Karpas-422 (cell line): Measurements from ENCODE around the gene RNF150. TPM values are rescaled to one million over a fixed set of nuclear protein-coding genes. Genes with fewer than 3 reads are reported as not detected.

Experiments
- DNase-seq: peaks from one replicate; pipeline ENCODE4 v3.0.0-alpha.2; 2015
- H2AFZ ChIP-seq: fragments of 200-600 bp; sonication (generic); 2 replicates; pipeline ENCODE4 v1.6.1; 2014; ENCODE audit warnings: antibody characterized with exemption, low read length, mixed read lengths
- H3K27ac ChIP-seq: fragments of 200-600 bp; sonication (generic); 2 replicates; pipeline ENCODE4 v1.5.1; 2014; ENCODE audit warnings: mild to moderate bottlenecking, low read length, moderate library complexity
- H3K27me3 ChIP-seq: fragments of 200-600 bp; sonication (generic); 2 replicates; pipeline ENCODE4 v1.6.1; 2014; ENCODE audit warnings: low read length, mixed read lengths
- H3K36me3 ChIP-seq: fragments of 200-600 bp; sonication (generic); 2 replicates; pipeline ENCODE4 v1.6.1; 2014; ENCODE audit warnings: low read length, mixed read lengths; ENCODE audit not compliant: insufficient read depth
- H3K4me1 ChIP-seq: fragments of 200-600 bp; sonication (generic); 2 replicates; pipeline ENCODE4 v1.6.1; 2014; ENCODE audit warnings: mild to moderate bottlenecking, low read length, mixed read lengths
- H3K4me2 ChIP-seq: fragments of 200-600 bp; sonication (generic); 2 replicates; pipeline ENCODE4 v1.6.1; 2014; ENCODE audit warnings: low read length, low read depth, mild to moderate bottlenecking; ENCODE audit not compliant: poor library complexity, severe bottlenecking
- H3K4me3 ChIP-seq: fragments of 200-600 bp; sonication (generic); 2 replicates; pipeline ENCODE4 v1.5.1; 2014; ENCODE audit warnings: mild to moderate bottlenecking, antibody characterized with exemption, low read length, mixed read lengths
- H3K79me2 ChIP-seq: fragments of 200-600 bp; sonication (generic); 2 replicates; pipeline ENCODE4 v1.6.1; 2014; ENCODE audit warnings: mild to moderate bottlenecking, low read length, mixed read lengths
- H3K9ac ChIP-seq: fragments of 200-600 bp; sonication (generic); 2 replicates; pipeline ENCODE4 v1.6.0; 2014; ENCODE audit warnings: low read length
- H3K9me2 ChIP-seq: fragments of 200-600 bp; sonication (generic), shearing (Covaris generic); replicated peaks from 2 replicates; pipeline ENCODE4 v1.6.0; 2014; ENCODE audit warnings: mild to moderate bottlenecking, low read length, moderate library complexity; ENCODE audit not compliant: insufficient read depth
- H3K9me3 ChIP-seq: fragments of 300-700, 200-600 bp; sonication (generic); 2 replicates; pipeline ENCODE4 v1.6.1; 2014; ENCODE audit warnings: low read length, mixed read lengths
- H4K20me1 ChIP-seq: fragments of 200-600 bp; sonication (generic); 2 replicates; pipeline ENCODE4 v1.6.1; 2014; ENCODE audit warnings: mild to moderate bottlenecking, antibody characterized with exemption, low read length, low read depth; ENCODE audit not compliant: insufficient read depth
- total RNA-seq: library from RNA; depleted of rRNA; stranded (reverse); fragments of >200 nt; shearing (Covaris generic); gene quantifications from 2 replicates; pipeline ENCODE4 v1.2.3, GENCODE V29; 2014; ENCODE audit warnings: low replicate concordance

RNF150 gene
- total RNA-seq, 1 experiment from 2014 or later: not detected

DNA sequence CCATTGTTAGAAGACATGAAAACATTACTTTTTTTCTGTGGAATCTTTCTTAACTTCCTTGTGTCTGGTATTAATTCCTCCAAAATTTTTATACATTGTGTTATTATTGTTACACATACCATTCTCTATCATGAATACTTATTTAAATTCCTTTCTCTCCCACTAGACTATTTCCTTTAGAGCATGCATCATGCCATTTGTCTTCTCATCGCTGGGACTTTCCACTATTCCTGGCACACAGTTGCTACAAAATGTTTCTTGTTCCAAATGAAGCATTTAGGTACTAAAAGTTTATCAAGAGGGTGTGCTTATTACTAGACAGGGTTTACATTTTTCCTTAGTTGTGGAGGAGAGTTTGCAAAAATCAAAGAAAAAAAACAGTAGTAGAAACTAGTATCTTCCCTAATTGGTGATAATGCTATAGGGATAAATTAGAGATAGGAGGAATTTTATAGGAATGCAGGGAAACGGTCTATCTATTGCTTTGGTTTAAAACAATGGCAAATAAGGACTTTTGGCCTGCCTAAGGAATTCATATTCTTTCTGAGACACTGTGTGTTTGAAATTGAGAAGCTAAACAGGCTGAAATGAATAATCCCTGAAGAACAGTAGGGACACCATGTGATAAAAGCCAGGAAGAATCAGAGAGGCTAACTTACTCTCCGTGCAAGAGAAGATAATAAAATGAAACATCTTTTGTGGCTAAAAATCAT, 189.6 kb downstream of the RNF150 start:
- H3K9me3 ChIP-seq: no peaks in the 10 kb centered on the region
- no peak overlapping the region for H3K4me2 ChIP-seq
- H3K27me3 ChIP-seq: no peaks in the 10 kb centered on the region; the same call in 1 of the 2 replicates
- no peaks in the 10 kb centered on the region for H3K79me2 ChIP-seq
- no peak for DNase-seq
- no peak overlapping the region for H3K9ac ChIP-seq
- no peak overlapping the region for H3K27ac ChIP-seq
- no peaks in the 10 kb centered on the region for H3K9me2 ChIP-seq
- H3K4me3 ChIP-seq: no peak overlapping the region
- no peaks in the 10 kb centered on the region for H3K4me1 ChIP-seq
- no peak overlapping the region for H2AFZ ChIP-seq
- H3K36me3 ChIP-seq: no peaks in the 10 kb centered on the region
- H4K20me1 ChIP-seq: no peaks in the 10 kb centered on the region

- no peak overlapping the region for H3K4me2 ChIP-seq
- H3K79me2 ChIP-seq: no peaks in the 10 kb centered on the region
- no peaks in the 10 kb centered on the region for H3K9me3 ChIP-seq
- H3K4me3 ChIP-seq: no peak overlapping the region
- H3K9ac ChIP-seq: no peak overlapping the region
- H3K27me3 ChIP-seq: no peaks in the 10 kb centered on the region; the same call in 1 of the 2 replicates
- H2AFZ ChIP-seq: no peak overlapping the region
- no peak for DNase-seq
- H3K36me3 ChIP-seq: no peaks in the 10 kb centered on the region
- no peaks in the 10 kb centered on the region for H4K20me1 ChIP-seq
- H3K9me2 ChIP-seq: no peaks in the 10 kb centered on the region
- no peaks in the 10 kb centered on the region for H3K4me1 ChIP-seq
- no peak overlapping the region for H3K27ac ChIP-seq
These were observed 192.7 kb downstream of the RNF150 start for GRCh38 chr4:140940589-140940988.

- Histone ChIP-seq H4K20me1 (no peaks in the 10 kb centered on the region), H3K9ac (no peak overlapping the region), H2AFZ (no peak overlapping the region), H3K9me2 (no peaks in the 10 kb centered on the region), H3K36me3 (no peaks in the 10 kb centered on the region), H3K4me3 (no peak overlapping the region), H3K4me2 (no peak overlapping the region), H3K4me1 (no peaks in the 10 kb centered on the region), H3K79me2 (no peaks in the 10 kb centered on the region), H3K27ac (no peak overlapping the region), H3K27me3 (no peaks in the 10 kb centered on the region; the same call in 1 of the 2 replicates), H3K9me3 (no peaks in the 10 kb centered on the region)
- DNase-seq: no peak
These were observed 195.4 kb downstream of the RNF150 start for GRCh38 chr4:140937866-140938265.

DNA sequence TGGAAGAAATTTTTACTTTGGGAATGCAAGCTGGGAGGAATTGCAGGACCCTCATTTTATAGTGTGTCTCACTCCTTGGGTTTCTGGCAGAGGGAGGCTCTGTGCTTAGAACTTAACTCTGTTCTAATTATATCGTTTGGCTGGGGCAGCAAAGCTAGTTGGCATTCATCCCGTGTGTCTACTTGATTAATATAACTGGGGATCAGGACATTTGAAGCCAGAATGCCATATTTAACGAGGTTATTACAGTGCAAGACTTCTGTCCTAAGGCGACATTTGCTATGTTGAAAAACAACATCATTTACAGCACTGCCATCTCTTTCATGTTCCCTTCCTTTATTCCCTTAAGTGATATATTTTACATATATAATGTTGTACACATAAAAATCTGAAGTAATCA, 198.0 kb downstream of the RNF150 start:
- Histone ChIP-seq H3K27ac (no peak overlapping the region), H3K9ac (no peak overlapping the region), H3K9me2 (no peaks in the 10 kb centered on the region), H4K20me1 (no peaks in the 10 kb centered on the region), H3K27me3 (no peaks in the 10 kb centered on the region; the same call in 1 of the 2 replicates), H3K79me2 (no peaks in the 10 kb centered on the region), H3K4me1 (no peaks in the 10 kb centered on the region), H3K4me2 (no peak overlapping the region), H3K36me3 (no peaks in the 10 kb centered on the region), H2AFZ (no peak overlapping the region), H3K4me3 (no peak overlapping the region), H3K9me3 (no peaks in the 10 kb centered on the region)
- no peak for DNase-seq

DNA sequence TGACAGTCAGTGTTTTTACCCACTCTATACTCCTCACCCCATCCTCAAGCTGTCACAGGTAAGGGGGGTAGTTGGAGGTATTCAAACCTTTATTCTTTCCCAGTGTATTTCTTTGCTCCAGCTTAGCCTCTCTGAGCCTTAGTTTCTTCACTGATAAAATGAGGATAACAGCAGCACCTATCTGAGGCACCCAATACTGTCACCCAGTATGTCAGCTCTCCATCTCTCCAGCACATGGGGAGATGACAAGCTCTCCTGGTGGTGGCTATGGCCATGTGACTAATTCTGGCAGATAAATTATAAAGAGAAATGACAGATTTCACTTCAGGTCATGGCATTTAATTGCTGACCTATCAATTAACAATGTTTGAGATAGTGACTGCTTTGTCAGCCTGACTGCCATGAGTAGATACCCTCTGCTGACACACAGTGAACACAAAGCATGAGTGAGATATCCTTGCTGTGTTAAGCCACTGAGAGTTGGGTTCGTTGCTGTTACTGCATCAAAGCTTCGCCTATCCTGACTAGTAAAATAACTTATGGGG, 200.7 kb downstream of the RNF150 start:
- Histone ChIP-seq H3K9me2 (no peaks in the 10 kb centered on the region), H3K9ac (no peak overlapping the region), H4K20me1 (no peaks in the 10 kb centered on the region), H3K4me3 (no peak overlapping the region), H3K27ac (no peak overlapping the region), H3K4me1 (no peaks in the 10 kb centered on the region), H3K4me2 (no peak overlapping the region), H2AFZ (no peak overlapping the region), H3K9me3 (no peaks in the 10 kb centered on the region), H3K27me3 (no peaks in the 10 kb centered on the region), H3K36me3 (no peaks in the 10 kb centered on the region), H3K79me2 (no peaks in the 10 kb centered on the region)
- no peak for DNase-seq

DNA sequence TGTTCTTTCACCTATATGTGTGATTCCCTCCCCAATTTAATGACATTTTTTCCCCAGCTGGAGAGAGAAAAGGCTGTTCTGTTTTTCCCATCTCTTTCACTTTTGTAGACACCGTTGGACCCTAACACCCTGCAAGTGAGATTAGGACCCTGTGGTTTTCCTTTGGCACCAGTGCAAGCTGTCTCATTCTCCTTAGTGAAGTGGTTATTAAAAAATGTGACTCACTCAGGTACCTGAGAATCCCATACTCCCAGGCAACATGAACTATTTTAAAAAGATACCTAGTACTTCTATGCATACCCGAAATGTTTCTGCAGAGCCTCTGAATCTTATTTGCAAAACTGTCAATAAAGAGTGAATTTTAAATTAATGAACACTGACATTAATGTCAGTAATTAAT, 201.4 kb downstream of the RNF150 start:
- Histone ChIP-seq H3K4me2 (no peak overlapping the region), H4K20me1 (no peaks in the 10 kb centered on the region), H3K4me1 (no peaks in the 10 kb centered on the region), H3K36me3 (no peaks in the 10 kb centered on the region), H3K79me2 (no peaks in the 10 kb centered on the region), H3K27me3 (no peaks in the 10 kb centered on the region), H3K9ac (no peak overlapping the region), H3K4me3 (no peak overlapping the region), H2AFZ (no peak overlapping the region), H3K9me2 (no peaks in the 10 kb centered on the region), H3K27ac (no peak overlapping the region), H3K9me3 (no peaks in the 10 kb centered on the region)
- DNase-seq: no peak

DNA sequence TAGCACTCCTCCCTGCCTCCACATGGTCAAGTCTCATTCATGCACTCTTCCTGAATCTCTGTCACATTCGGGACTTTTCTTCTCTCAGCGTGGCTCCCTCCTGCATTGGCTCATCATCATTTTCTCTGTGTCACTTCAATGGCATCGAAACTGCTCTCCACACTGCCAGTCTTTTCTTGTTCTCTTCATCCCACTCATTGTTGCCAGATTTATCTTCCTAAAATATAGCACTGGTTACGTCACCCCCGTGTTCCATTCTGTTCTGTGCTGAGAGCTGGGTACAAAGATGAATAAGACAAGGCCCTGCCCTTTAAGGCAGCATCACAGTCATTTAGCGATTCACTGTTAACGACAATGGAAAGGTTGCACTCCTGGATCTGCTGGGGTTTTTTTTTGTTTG, 202.7 kb downstream of the RNF150 start:
- Histone ChIP-seq H3K9ac (no peak overlapping the region), H3K9me3 (no peaks in the 10 kb centered on the region), H3K9me2 (no peaks in the 10 kb centered on the region), H3K36me3 (no peaks in the 10 kb centered on the region), H3K4me1 (no peaks in the 10 kb centered on the region), H3K79me2 (no peaks in the 10 kb centered on the region), H4K20me1 (no peaks in the 10 kb centered on the region), H3K27ac (no peak overlapping the region), H3K4me3 (no peak overlapping the region), H2AFZ (no peak overlapping the region), H3K27me3 (no peaks in the 10 kb centered on the region), H3K4me2 (no peak overlapping the region)
- DNase-seq: no peak

DNA sequence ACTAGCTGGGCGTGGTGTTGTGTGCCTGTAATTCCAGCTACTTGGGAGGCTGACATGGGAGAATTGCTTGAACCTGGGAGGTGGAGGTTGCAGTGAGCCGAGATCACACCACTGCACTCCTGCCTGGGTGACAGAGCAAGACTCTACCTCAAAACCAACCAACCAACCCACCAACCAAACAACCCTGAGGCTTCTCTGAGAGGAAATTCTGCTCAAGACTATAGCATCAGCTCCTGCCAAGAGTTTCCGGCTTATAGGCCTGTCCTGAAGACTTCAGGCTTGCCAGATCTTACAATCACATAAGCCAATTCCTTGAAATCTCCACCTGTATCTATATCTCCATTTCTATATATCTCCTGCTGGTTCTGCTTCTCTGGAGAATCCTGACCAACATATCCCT, 203.3 kb downstream of the RNF150 start:
- Histone ChIP-seq H3K27me3 (no peaks in the 10 kb centered on the region), H3K9me3 (no peaks in the 10 kb centered on the region), H3K4me1 (no peaks in the 10 kb centered on the region), H3K4me3 (no peak overlapping the region), H3K9ac (no peak overlapping the region), H3K9me2 (no peaks in the 10 kb centered on the region), H3K79me2 (no peaks in the 10 kb centered on the region), H3K36me3 (no peaks in the 10 kb centered on the region), H2AFZ (no peak overlapping the region), H3K4me2 (no peak overlapping the region), H3K27ac (no peak overlapping the region), H4K20me1 (no peaks in the 10 kb centered on the region)
- no peak for DNase-seq
